ENCODE measurements around the gene MMD.

MMD gene

GRCh38 chr17:55345132-55345531 is 76.5 kb downstream of the MMD start:
- TF ChIP-seq CTCF (IDR thresholded peaks at IDR 0.05; ENCODE audit: low read depth, low read length, missing control alignments): no peak
- no peak overlapping the region for H3K4me3 ChIP-seq (ENCODE audit: low read depth, low read length)
- DNase-seq (ENCODE audit: low read depth): no peak

- H3K4me3 ChIP-seq (ENCODE audit: low read depth, low read length): no peak overlapping the region
- no peak for DNase-seq (ENCODE audit: low read depth)
- no peak for TF ChIP-seq CTCF (IDR thresholded peaks at IDR 0.05; ENCODE audit: low read depth, low read length, missing control alignments)
Measured at GRCh38 chr17:55344514-55344997, 77.1 kb downstream of the MMD start.

GRCh38 chr17:55343900-55344513 is 77.6 kb downstream of the MMD start:
- H3K4me3 ChIP-seq (ENCODE audit: low read depth, low read length): no peak overlapping the region
- DNase-seq (ENCODE audit: low read depth): no peak
- no peak for TF ChIP-seq CTCF (IDR thresholded peaks at IDR 0.05; ENCODE audit: low read depth, low read length, missing control alignments)

GRCh38 chr17:55342800-55343585 is 78.6 kb downstream of the MMD start:
- DNase-seq (ENCODE audit: low read depth): no peak
- no peak for TF ChIP-seq CTCF (IDR thresholded peaks at IDR 0.05; ENCODE audit: low read depth, low read length, missing control alignments)
- H3K4me3 ChIP-seq (ENCODE audit: low read depth, low read length): no peak overlapping the region

Data from GM12864 (cell line).